GM19452 (cell line): ENCODE measurements around the gene CFAP46.
"Not testable (repeated sequence)": the region's sequence is repeated elsewhere in the genome, so short reads cannot be mapped to it uniquely, and the experiment has no call there.

ENCODE experiments used
- ATAC-seq: cut with Tn5 transposase; IDR thresholded peaks from one replicate; pipeline ENCODE4 v1.9.1; 2021; ENCODE audit not compliant: unreplicated experiment

The CFAP46 gene

GRCh38 chr10:132810141-132810806 is 132.1 kb downstream of the CFAP46 start:
- no peak for ATAC-seq

GRCh38 chr10:132809232-132810140 is 132.9 kb downstream of the CFAP46 start:
- no peak for ATAC-seq

GRCh38 chr10:132808383-132809231 is 133.8 kb downstream of the CFAP46 start:
- ATAC-seq, result no peak

- ATAC-seq, result no peak
Measured at GRCh38 chr10:132807621-132808049, 134.7 kb downstream of the CFAP46 start.

GRCh38 chr10:132806561-132807003 is 135.8 kb downstream of the CFAP46 start:
- no peak for ATAC-seq

- ATAC-seq, result no peak
Measured at GRCh38 chr10:132806110-132806509, 136.3 kb downstream of the CFAP46 start.

- ATAC-seq, result no peak
Measured at GRCh38 chr10:132805599-132805998, 136.8 kb downstream of the CFAP46 start.

- ATAC-seq, result no peak
Measured at GRCh38 chr10:132804785-132805426, 137.5 kb downstream of the CFAP46 start.

- no peak for ATAC-seq
Measured at GRCh38 chr10:132804287-132804686, 138.1 kb downstream of the CFAP46 start.

- no peak for ATAC-seq
Measured at GRCh38 chr10:132803416-132804210, 138.8 kb downstream of the CFAP46 start.

- ATAC-seq, result no peak
Measured at GRCh38 chr10:132802694-132803320, 139.6 kb downstream of the CFAP46 start.

GRCh38 chr10:132802048-132802447 is 140.3 kb downstream of the CFAP46 start:
- ATAC-seq, result no peak

- ATAC-seq, result no peak
Measured at GRCh38 chr10:132799865-132800264, 142.5 kb downstream of the CFAP46 start.

- ATAC-seq, result no peak
Measured at GRCh38 chr10:132798876-132799275, 143.5 kb downstream of the CFAP46 start.

- ATAC-seq, result no peak
Measured at GRCh38 chr10:132798403-132798802, 144.0 kb downstream of the CFAP46 start.

GRCh38 chr10:132797986-132798385 is 144.4 kb downstream of the CFAP46 start:
- not testable (repeated sequence) for ATAC-seq

GRCh38 chr10:132796846-132797245 is 145.5 kb downstream of the CFAP46 start:
- ATAC-seq, result no peak

- no peak for ATAC-seq
Measured at GRCh38 chr10:132793871-132794849, 148.2 kb downstream of the CFAP46 start.
